Naive B cell (primary cell): ENCODE data around the gene RAB32. TPM values are rescaled to one million over a fixed set of nuclear protein-coding genes. Genes with fewer than 3 reads are reported as not detected.

Experiments used
- ATAC-seq, 2 donors: fragments of 150-1000 bp; cut with Tn5 transposase; 2 replicates each; pipeline ENCODE4 v1.10.0; 2021; ENCODE audit warnings: low read depth in 2 of 2, mild to moderate bottlenecking in 2 of 2, moderate library complexity in 2 of 2
- DNase-seq: peaks from one replicate; pipeline ENCODE4 v3.0.0; 2022
- H3K27ac Mint-ChIP-seq, 6 donors: one replicate each; pipeline ENCODE4 v1.8.0; 2020 to 2022; ENCODE audit warnings: mild to moderate bottlenecking in 6 of 6, mixed read lengths in 6 of 6, moderate library complexity in 5 of 6, inconsistent platforms in 2 of 6
- H3K27me3 Mint-ChIP-seq, 3 donors: one replicate each; pipeline ENCODE4 v1.8.0; 2021 to 2022; ENCODE audit warnings: mixed read lengths in 3 of 3, mild to moderate bottlenecking in 1 of 3
- H3K36me3 Mint-ChIP-seq, 2 donors: one replicate each; pipeline ENCODE4 v1.8.0; 2020 to 2022; ENCODE audit warnings: mixed read lengths in 2 of 2, inconsistent platforms in 1 of 2, mild to moderate bottlenecking in 1 of 2
- H3K4me1 Mint-ChIP-seq, 3 donors: one replicate each; pipeline ENCODE4 v1.8.0; 2020 to 2022; ENCODE audit warnings: mixed read lengths in 3 of 3, inconsistent platforms in 1 of 3, mild to moderate bottlenecking in 1 of 3, moderate library complexity in 1 of 3
- H3K4me3 Mint-ChIP-seq, 8 donors: one replicate each; pipeline ENCODE4 v1.8.0; 2020 to 2022; ENCODE audit warnings: mild to moderate bottlenecking in 8 of 8, mixed read lengths in 8 of 8, moderate library complexity in 8 of 8, inconsistent platforms in 2 of 8
- H3K9me3 Mint-ChIP-seq, 7 donors: one replicate each; pipeline ENCODE4 v1.8.0; 2020 to 2022; ENCODE audit warnings: mixed read lengths in 7 of 7, mild to moderate bottlenecking in 5 of 7, inconsistent platforms in 2 of 7, moderate library complexity in 1 of 7
- polyA plus RNA-seq, 6 donors: library from polyadenylated mRNA; unstranded; fragments of 300-500 nt; fragmentation: Illumina TruSeq; gene quantifications; one replicate each; pipeline ENCODE4 v1.2.3, GENCODE V29; 2021; ENCODE audit warnings: low read depth in 6 of 6

RAB32 gene
- 1 to 10 TPM in 5 of 6 donors, under 1 TPM in 1; 0.93 to 3.4 (median 2.5) TPM for polyA plus RNA-seq

- Mint-ChIP-seq H3K4me3 (peak within 1 kb of the TSS in 7 of 8 donors; percentile 42 to 87 (median 77)), H3K27me3 (peaks cover 32 to 33% (median 33%) of the 10 kb centered on the region in 3 donors), H3K36me3 (no peaks in the 10 kb centered on the region), H3K9me3 (peaks cover 2 to 12% (median 3%) of the 10 kb centered on the region in 7 donors), H3K4me1 (peaks cover 4 to 12% (median 5%) of the 10 kb centered on the region in 3 donors), H3K27ac (no peak within 1 kb of the TSS)
- no peak for DNase-seq
- no peak for ATAC-seq
Observed at GRCh38 chr6:146543211-146543939, at the start of gene RAB32. Gene RAB32 (plus strand): TSS chr6:146543833. CDS start chr6:146543872, 39 bp downstream.

- H3K9me3 Mint-ChIP-seq = peaks cover 0 to 10% (median 4%) of the 10 kb centered on the region in 7 donors
- H3K27me3 Mint-ChIP-seq = no peaks in the 10 kb centered on the region
- no peak overlapping the region for H3K27ac Mint-ChIP-seq
- no peaks in the 10 kb centered on the region for H3K4me1 Mint-ChIP-seq
- ATAC-seq (no peak), DNase-seq (no peak)
- H3K4me3 Mint-ChIP-seq = no peak overlapping the region
- no peaks in the 10 kb centered on the region for H3K36me3 Mint-ChIP-seq
Observed at GRCh38 chr6:146498309-146498708, 45.3 kb upstream of the RAB32 start.

GRCh38 chr6:146503096-146503495 is 40.5 kb upstream of the RAB32 start:
- Mint-ChIP-seq H3K36me3 (no peaks in the 10 kb centered on the region), H3K27ac (no peak overlapping the region), H3K4me3 (no peak overlapping the region), H3K4me1 (no peaks in the 10 kb centered on the region), H3K27me3 (no peaks in the 10 kb centered on the region), H3K9me3 (peaks cover 0 to 13% (median 4%) of the 10 kb centered on the region in 7 donors)
- DNase-seq = no peak
- ATAC-seq = no peak

GRCh38 chr6:146515212-146515611 is 28.4 kb upstream of the RAB32 start:
- H3K4me3 Mint-ChIP-seq = no peak overlapping the region
- H3K36me3 Mint-ChIP-seq = no peaks in the 10 kb centered on the region
- H3K27me3 Mint-ChIP-seq = no peaks in the 10 kb centered on the region
- DNase-seq (no peak), ATAC-seq (no peak)
- H3K27ac Mint-ChIP-seq = no peak overlapping the region
- H3K9me3 Mint-ChIP-seq = peaks cover 2 to 17% (median 10%) of the 10 kb centered on the region in 7 donors
- no peaks in the 10 kb centered on the region for H3K4me1 Mint-ChIP-seq

GRCh38 chr6:146526192-146526591 is 17.4 kb upstream of the RAB32 start:
- H3K27ac Mint-ChIP-seq = no peak overlapping the region

GRCh38 chr6:146532702-146533101 is 10.9 kb upstream of the RAB32 start:
- no peaks in the 10 kb centered on the region for H3K4me1 Mint-ChIP-seq
- H3K4me3 Mint-ChIP-seq = no peak overlapping the region
- DNase-seq (no peak), ATAC-seq (no peak)
- no peak overlapping the region for H3K27ac Mint-ChIP-seq
- H3K9me3 Mint-ChIP-seq = peaks cover 0 to 14% (median 2%) of the 10 kb centered on the region in 7 donors
- no peaks in the 10 kb centered on the region for H3K36me3 Mint-ChIP-seq
- H3K27me3 Mint-ChIP-seq = peaks cover 0 to 4% (median 0%) of the 10 kb centered on the region in 3 donors

More at GRCh38 chr6:146526192-146526591, 17.4 kb upstream of the RAB32 start:
- H3K9me3 Mint-ChIP-seq = peaks cover 9 to 45% (median 16%) of the 10 kb centered on the region in 7 donors
- ATAC-seq = no peak
- no peaks in the 10 kb centered on the region for H3K27me3 Mint-ChIP-seq
- no peak for DNase-seq
- H3K36me3 Mint-ChIP-seq = peaks cover 6 to 10% of the 10 kb centered on the region in 2 donors
- no peak overlapping the region for H3K4me3 Mint-ChIP-seq
- no peaks in the 10 kb centered on the region for H3K4me1 Mint-ChIP-seq

GRCh38 chr6:146542881-146543210 is 787 bp upstream of the RAB32 start:
- Mint-ChIP-seq H3K4me3 (peak overlapping the region in 5 of 8 donors; percentile 4 to 63 (median 35)), H3K9me3 (peaks cover 2 to 12% (median 3%) of the 10 kb centered on the region in 7 donors), H3K27ac (no peak overlapping the region), H3K4me1 (peaks cover 4 to 12% (median 5%) of the 10 kb centered on the region in 3 donors), H3K36me3 (no peaks in the 10 kb centered on the region), H3K27me3 (peaks cover 31 to 33% (median 32%) of the 10 kb centered on the region in 3 donors)
- DNase-seq = no peak
- no peak for ATAC-seq

GRCh38 chr6:146543940-146544615 is 445 bp downstream of the RAB32 start:
- Mint-ChIP-seq H3K9me3 (peaks cover 2 to 12% (median 3%) of the 10 kb centered on the region in 7 donors), H3K4me1 (peaks cover 4 to 12% (median 5%) of the 10 kb centered on the region in 3 donors), H3K4me3 (peak overlapping the region in 7 of 8 donors; percentile 13 to 87 (median 77)), H3K27ac (no peak overlapping the region), H3K27me3 (peaks cover 32 to 36% (median 33%) of the 10 kb centered on the region in 3 donors), H3K36me3 (no peaks in the 10 kb centered on the region)
- ATAC-seq (no peak), DNase-seq (no peak)

GRCh38 chr6:146544616-146545182 is 1.1 kb downstream of the RAB32 start:
- ATAC-seq = no peak
- DNase-seq = no peak
- Mint-ChIP-seq H3K4me3 (peak overlapping the region in 4 of 8 donors; percentile 42 to 87 (median 54)), H3K9me3 (peaks cover 2 to 12% (median 3%) of the 10 kb centered on the region in 7 donors), H3K27ac (no peak overlapping the region), H3K4me1 (peaks cover 4 to 12% (median 5%) of the 10 kb centered on the region in 3 donors), H3K27me3 (peaks cover 32 to 37% (median 33%) of the 10 kb centered on the region in 3 donors), H3K36me3 (no peaks in the 10 kb centered on the region)

- H3K27me3 Mint-ChIP-seq = peaks cover 32 to 36% (median 33%) of the 10 kb centered on the region in 3 donors
- peaks cover 0 to 12% (median 3%) of the 10 kb centered on the region in 7 donors for H3K9me3 Mint-ChIP-seq
- H3K4me3 Mint-ChIP-seq = no peak overlapping the region
- H3K27ac Mint-ChIP-seq = no peak overlapping the region
- H3K4me1 Mint-ChIP-seq = peaks cover 4 to 12% (median 5%) of the 10 kb centered on the region in 3 donors
- ATAC-seq (no peak), DNase-seq (no peak)
- H3K36me3 Mint-ChIP-seq = no peaks in the 10 kb centered on the region
Observed at GRCh38 chr6:146545581-146545980, 1.9 kb downstream of the RAB32 start.

GRCh38 chr6:146546443-146547043 is 2.9 kb downstream of the RAB32 start:
- H3K27me3 Mint-ChIP-seq = peaks cover 27 to 33% (median 32%) of the 10 kb centered on the region in 3 donors
- H3K9me3 Mint-ChIP-seq = peaks cover 0 to 12% (median 3%) of the 10 kb centered on the region in 7 donors
- DNase-seq (no peak), ATAC-seq (no peak)
- peaks cover 4 to 12% (median 5%) of the 10 kb centered on the region in 3 donors for H3K4me1 Mint-ChIP-seq
- H3K4me3 Mint-ChIP-seq = no peak overlapping the region
- H3K36me3 Mint-ChIP-seq = no peaks in the 10 kb centered on the region
- no peak overlapping the region for H3K27ac Mint-ChIP-seq

GRCh38 chr6:146547889-146548288 is 4.3 kb downstream of the RAB32 start:
- ATAC-seq = no peak
- Mint-ChIP-seq H3K4me1 (peaks cover 4 to 9% (median 5%) of the 10 kb centered on the region in 3 donors), H3K27ac (no peak overlapping the region), H3K36me3 (no peaks in the 10 kb centered on the region), H3K4me3 (no peak overlapping the region), H3K27me3 (peaks cover 17 to 24% (median 21%) of the 10 kb centered on the region in 3 donors), H3K9me3 (peaks cover 0 to 6% (median 3%) of the 10 kb centered on the region in 7 donors)
- no peak for DNase-seq

GRCh38 chr6:146548898-146549374 is 5.3 kb downstream of the RAB32 start:
- H3K4me1 Mint-ChIP-seq = peaks cover 3 to 8% (median 4%) of the 10 kb centered on the region in 3 donors
- H3K9me3 Mint-ChIP-seq = peaks cover 0 to 6% (median 3%) of the 10 kb centered on the region in 7 donors
- H3K27me3 Mint-ChIP-seq = peaks cover 16 to 25% (median 17%) of the 10 kb centered on the region in 3 donors
- no peak overlapping the region for H3K4me3 Mint-ChIP-seq
- DNase-seq (no peak), ATAC-seq (no peak)
- no peaks in the 10 kb centered on the region for H3K36me3 Mint-ChIP-seq
- H3K27ac Mint-ChIP-seq = no peak overlapping the region
